CD1c-positive myeloid dendritic cell (primary cell): ENCODE data around the gene CENPB.

Experiments
- DNase-seq: peaks from one replicate; pipeline ENCODE4 v3.0.0-alpha.2; 2016; ENCODE audit errors: extremely low spot score

Gene CENPB

GRCh38 chr20:3749087-3749688 lies 37.4 kb downstream of the CENPB start:
- DNase-seq: no peak

- no peak for DNase-seq
Measured at GRCh38 chr20:3748073-3748472, 38.5 kb downstream of the CENPB start.

- DNase-seq: no peak
Measured at GRCh38 chr20:3747471-3747870, 39.1 kb downstream of the CENPB start.

GRCh38 chr20:3745686-3746173 lies 40.8 kb downstream of the CENPB start:
- no peak for DNase-seq

GRCh38 chr20:3744806-3745685 lies 41.5 kb downstream of the CENPB start:
- DNase-seq: peak; percentile 84

- no peak for DNase-seq
Measured at GRCh38 chr20:3744037-3744436, 42.5 kb downstream of the CENPB start.

GRCh38 chr20:3743251-3743650 lies 43.3 kb downstream of the CENPB start:
- DNase-seq: no peak

GRCh38 chr20:3741836-3742458 lies 44.6 kb downstream of the CENPB start:
- DNase-seq: no peak

- no peak for DNase-seq
Measured at GRCh38 chr20:3740615-3741301, 45.8 kb downstream of the CENPB start.

- DNase-seq: no peak
Measured at GRCh38 chr20:3739926-3740451, 46.6 kb downstream of the CENPB start.

- DNase-seq: no peak
Measured at GRCh38 chr20:3739054-3739925, 47.2 kb downstream of the CENPB start.

GRCh38 chr20:3738111-3739053 lies 48.2 kb downstream of the CENPB start:
- no peak for DNase-seq

- no peak for DNase-seq
Measured at GRCh38 chr20:3735768-3736167, 50.8 kb downstream of the CENPB start.

GRCh38 chr20:3734111-3734843 lies 52.3 kb downstream of the CENPB start:
- no peak for DNase-seq
